Stimulated activated CD8-positive, alpha-beta memory T cell treated with anti-CD3 and anti-CD28 coated beads, Interleukin-4, amount 100 ng/mL, for 24 hours (primary cell): ENCODE results near the gene MAP3K14.

Source experiments
- DNase-seq: peaks from one replicate; pipeline ENCODE4 v3.0.0-alpha.2; 2020; ENCODE audit warnings: low read depth

The MAP3K14 gene

GRCh38 chr17:45300060-45300751 is 16.6 kb downstream of the MAP3K14 start:
- no peak for DNase-seq

- DNase-seq: no peak
These were observed 17.5 kb downstream of the MAP3K14 start for GRCh38 chr17:45299361-45299760.

- DNase-seq: no peak
These were observed 18.1 kb downstream of the MAP3K14 start for GRCh38 chr17:45298546-45299285.

GRCh38 chr17:45296833-45297124 is 20.0 kb downstream of the MAP3K14 start:
- no peak for DNase-seq

GRCh38 chr17:45296003-45296832 is 20.6 kb downstream of the MAP3K14 start:
- no peak for DNase-seq

- DNase-seq: no peak
These were observed 22.3 kb downstream of the MAP3K14 start for GRCh38 chr17:45294506-45294905.

- no peak for DNase-seq
These were observed 23.2 kb downstream of the MAP3K14 start for GRCh38 chr17:45293413-45294211.

GRCh38 chr17:45292696-45293412 is 24.0 kb downstream of the MAP3K14 start:
- no peak for DNase-seq

- no peak for DNase-seq
These were observed 25.5 kb downstream of the MAP3K14 start for GRCh38 chr17:45291171-45291805.

- DNase-seq: no peak
These were observed 26.5 kb downstream of the MAP3K14 start for GRCh38 chr17:45290269-45290765.

- no peak for DNase-seq
These were observed 27.2 kb downstream of the MAP3K14 start for GRCh38 chr17:45289301-45290268.

GRCh38 chr17:45288825-45289224 is 28.0 kb downstream of the MAP3K14 start:
- no peak for DNase-seq

- no peak for DNase-seq
These were observed 29.0 kb downstream of the MAP3K14 start for GRCh38 chr17:45287526-45288500.

GRCh38 chr17:45286286-45286685 is 30.5 kb downstream of the MAP3K14 start:
- DNase-seq: no peak

- peak; percentile 33 for DNase-seq
These were observed 32.4 kb downstream of the MAP3K14 start for GRCh38 chr17:45284176-45285140.

- no peak for DNase-seq
These were observed 33.1 kb downstream of the MAP3K14 start for GRCh38 chr17:45283711-45284110.
